ENCODE results near the gene AKR1B15.
"Not testable (repeated sequence)": the region's sequence is repeated elsewhere in the genome, so short reads cannot be mapped to it uniquely, and the experiment has no call there.

The AKR1B15 gene

DNA sequence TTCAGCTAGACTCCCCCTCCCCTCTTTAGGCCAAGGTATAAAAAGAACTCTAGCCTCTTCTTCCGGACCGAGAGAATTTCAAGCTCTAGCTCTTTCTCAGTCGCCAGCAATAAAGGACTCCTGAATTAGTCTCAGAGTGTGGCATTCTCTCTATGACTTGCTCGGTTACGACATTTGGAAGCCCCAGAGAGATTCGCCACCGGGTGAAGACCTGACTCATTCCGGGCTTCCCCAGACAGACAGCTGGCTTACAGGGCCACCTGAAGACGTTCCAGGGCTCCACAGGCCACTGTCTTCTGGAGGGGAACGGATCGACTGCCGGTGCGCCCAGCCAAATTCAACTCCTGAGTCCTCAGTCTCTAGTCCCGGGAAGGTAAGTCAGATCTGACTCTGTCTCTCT is at the start of gene AKR1B15:
Gene AKR1B15 (plus strand): TSS at position 234 of the 400 bp plus-strand sequence. CDS start 15,510 bp downstream, outside the sequence.
- DNase-seq: no peak

DNA sequence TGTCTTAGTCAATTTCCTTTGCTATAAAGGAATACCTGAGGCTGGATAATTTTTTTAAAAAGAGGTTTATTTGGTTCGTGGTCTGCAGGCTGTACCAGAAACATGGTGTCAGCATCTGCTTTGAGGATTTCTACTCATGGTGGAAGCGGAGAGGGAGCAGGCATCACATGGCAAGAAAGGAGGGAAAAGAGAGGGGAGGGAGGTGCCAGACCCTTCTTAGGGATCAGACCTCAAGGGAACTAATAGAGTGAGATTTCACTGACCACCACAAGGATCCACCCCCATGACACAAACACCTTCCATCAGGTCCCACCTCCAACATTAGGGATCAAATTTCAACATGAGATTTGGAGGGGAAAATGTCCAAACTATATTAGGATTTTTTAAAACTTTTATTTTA is 48.5 kb upstream of the AKR1B15 start:
- no peak for DNase-seq

DNA sequence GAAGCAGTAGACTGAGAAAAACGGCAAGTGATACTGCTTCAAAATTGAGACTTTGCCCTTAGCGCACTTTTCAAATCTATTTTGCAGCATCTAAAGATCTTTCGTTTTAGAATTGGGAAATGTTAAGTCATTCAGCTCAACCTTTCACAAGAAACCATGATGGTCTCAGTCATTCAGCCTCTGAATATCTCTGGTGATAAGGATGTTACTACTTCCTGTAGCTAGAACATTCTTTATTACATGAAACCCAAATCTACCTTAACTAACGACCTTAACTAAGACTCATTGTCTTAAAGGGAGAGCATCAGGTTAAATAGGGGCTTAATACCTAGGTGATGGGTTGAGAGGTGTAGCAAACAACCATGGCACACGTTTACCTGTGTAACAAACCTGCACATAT is 47.9 kb upstream of the AKR1B15 start:
- no peak for DNase-seq

DNA sequence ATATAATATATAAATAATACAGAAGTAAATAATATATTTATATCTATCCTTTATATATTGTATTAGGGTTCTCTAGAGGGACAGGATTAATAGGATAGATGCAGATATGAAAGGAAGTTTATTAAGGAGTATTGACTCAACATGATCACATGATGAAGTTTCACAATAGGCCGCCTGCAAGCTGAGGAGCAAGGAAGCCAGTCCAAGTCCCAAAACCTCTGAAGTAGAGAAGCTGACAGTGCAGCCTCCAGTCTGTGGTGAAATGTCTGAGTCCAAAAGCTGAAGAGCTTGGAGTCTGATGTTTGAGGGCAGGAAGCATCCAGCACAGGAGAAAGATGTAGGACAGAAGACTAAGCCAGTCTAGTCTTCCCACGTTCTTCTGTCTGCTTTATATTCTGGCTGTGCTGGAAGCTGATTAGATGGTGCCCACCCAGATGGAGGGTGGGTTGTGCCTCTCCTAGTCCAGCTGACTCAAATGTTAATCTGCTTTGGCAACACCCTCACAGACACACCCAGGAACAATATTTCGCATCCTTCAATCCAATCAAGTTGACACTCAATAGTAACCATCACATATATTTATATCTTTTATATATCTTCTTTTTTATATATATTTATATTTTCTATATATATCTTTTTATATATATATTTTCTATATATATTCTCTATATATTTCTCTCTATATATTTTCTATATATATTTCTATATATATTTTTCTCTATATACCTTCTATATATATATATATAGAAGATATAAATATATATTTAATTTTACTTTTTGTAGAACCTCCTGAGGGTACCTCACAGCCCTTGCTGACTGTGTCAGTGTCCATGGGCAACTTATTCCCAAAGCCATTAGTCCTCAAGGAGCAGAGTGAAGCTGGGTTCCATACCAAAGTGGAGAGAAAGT is 46.2 kb upstream of the AKR1B15 start:
- DNase-seq: no peak

DNA sequence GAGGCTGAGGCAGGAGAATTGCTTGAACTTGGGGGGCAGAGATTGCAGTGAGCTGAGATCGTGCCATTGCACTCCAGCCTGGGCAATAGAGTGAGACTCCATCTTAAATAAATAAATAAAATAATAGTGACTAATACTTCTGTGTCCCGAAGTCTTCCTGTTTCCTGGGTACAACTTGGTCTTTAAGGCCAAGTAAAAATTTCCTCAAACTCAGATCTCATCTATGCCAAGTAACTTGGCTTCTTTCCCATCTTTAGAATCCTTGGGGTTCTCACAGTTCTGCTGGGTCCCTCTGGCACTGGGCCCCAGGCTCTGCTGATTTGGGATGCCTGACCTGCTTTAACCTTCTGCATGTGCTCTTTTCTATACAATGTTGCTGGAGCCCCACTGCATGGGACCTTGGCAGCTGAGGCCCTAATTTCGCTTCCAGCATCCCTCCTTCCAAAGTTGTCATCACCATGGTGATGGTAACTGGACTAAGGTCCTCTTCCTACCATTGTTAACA is 44.2 kb upstream of the AKR1B15 start:
- no peak for DNase-seq

DNA sequence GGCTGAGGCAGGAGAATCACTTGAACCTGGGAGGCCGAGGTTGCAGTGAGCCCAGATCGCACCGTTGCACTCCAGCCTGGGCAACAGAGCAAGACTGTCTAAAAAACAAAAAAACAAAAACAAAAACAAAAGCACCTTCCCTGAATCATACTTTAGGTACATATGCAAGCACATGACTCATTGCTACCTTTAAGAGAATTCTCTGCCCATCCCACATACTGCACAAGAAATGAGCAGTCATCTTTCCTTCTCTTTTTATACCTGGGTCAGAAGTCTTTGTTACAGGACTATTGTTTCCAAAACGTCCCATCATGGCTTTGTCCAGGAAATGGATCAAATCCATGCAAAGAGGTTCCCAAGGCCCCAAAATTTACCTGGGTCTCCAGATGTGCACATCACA is 43.1 kb upstream of the AKR1B15 start:
- no peak for DNase-seq

DNA sequence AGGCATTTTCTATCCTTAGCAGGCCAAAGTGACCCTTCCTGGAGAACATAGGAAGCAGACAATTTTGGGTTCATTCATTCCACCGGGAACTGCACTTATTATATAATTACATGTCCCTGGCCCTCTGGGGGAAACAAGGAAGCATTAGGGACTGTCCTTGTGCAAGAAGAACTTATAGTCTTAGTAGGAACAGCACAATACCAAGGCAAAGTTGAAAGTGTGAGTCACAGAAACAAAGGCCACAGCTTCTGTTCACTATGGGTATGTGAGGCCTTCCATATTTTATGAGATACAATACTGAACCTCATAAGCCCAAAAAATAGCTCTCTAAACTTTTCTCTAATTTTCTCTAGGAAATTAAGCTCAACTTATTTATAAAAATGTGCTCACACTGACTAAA is 39.9 kb upstream of the AKR1B15 start:
- DNase-seq: no peak

DNA sequence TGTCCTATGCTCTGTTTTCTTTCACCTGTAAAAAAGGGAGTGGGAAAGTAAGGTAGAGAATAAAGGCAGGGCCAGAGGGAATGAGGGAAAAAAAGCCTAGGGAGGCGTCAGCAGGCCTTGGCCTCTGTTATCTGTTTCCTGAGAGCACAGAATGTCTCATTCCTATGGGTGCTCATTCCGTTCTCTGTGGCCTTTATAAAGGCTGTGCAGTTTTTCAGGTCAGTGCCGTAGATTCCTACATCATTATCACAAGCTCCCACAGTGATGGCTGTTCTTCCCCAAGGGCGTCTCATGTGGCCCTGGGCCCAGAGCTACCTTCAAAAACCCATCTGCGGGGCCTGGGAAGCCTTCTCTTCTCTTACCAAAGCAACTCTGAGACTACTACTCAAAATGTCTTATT is 38.3 kb upstream of the AKR1B15 start:
- no peak for DNase-seq

DNA sequence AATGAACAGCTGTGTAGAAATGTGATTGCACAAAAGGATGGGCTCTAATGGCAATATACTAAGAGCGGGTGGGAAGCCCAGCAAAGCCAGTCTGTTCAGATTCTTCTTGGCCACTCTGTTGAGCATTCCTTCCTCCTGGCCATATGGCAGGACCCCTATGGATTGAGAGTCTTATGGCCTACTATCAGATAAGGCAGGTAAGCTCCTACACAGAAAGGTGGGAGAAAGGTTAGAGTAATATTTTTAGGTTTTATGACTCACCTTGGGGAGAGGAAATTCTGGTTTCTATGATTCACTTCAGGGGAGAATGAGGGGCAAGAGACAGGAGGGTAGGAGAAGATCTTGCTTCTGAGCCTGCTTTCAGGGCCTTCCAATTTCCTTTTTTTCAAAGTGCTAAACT is 36.6 kb upstream of the AKR1B15 start:
- no peak for DNase-seq

DNA sequence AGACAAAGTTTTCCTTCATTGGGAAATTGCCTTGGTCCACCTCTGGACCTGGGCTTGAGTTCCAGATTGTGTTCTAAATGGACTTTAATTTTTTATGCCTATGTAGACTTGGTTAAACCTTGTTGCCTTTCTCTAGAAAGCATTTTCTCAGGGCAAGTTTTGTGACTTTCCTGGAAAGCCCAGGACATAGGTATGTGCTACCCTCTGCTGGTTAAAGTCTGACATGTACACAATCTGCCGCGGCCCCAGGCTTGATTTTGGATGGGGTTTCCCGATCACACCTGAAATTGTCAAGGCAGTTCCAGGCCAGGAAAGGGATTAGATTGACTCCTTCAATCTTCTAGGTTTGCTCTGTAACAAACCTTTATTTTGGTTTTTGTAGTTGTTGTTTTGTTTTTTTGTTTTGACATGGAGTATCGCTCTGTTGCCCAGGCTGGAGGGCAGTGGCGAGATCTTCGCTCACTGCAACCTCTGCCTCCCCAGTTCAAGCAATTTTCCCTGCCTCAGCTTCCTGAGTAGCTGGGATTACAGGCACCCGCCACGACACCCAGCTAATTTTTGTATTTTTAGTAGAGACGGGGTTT is 35.6 kb upstream of the AKR1B15 start:
- no peak for DNase-seq

DNA sequence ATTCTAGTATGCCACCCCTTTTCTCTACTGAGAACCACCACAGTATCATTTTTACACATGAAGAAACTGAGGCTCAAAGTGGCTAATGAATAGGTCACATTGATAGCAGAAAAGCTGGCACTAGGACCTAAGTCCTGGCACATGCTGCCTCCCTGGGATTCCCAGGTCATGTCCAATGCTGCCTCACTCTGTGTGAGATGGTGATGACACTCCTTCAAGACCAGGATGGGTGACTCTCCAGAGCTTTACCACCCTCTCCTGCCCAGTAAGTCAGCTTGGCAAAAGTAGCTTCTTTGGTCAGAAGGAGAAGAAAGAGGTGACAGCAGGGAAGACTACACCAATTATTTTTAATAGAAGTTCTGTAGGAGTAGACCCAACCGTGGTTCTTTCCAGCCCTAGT is 34.8 kb upstream of the AKR1B15 start:
- DNase-seq: no peak

DNA sequence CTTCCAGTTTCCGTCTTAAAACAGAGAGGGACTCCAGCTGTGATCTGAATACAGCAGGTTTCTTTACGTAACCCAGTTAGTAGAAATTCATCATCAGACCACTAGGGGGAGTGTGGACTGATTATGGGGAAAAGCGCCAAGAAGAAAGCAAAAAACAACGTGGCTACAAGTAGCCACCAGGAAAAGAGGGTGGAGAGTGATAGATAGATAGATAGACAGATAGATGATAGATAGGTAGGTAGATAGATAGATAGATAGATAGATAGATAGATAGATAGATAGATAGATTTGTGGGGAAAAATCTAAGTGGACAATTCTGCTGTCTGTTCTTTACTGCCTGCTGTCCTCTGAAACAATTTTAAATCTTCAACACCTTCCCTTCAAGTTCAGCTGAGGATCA is 34.2 kb upstream of the AKR1B15 start:
- peak; percentile 44 for DNase-seq

DNA sequence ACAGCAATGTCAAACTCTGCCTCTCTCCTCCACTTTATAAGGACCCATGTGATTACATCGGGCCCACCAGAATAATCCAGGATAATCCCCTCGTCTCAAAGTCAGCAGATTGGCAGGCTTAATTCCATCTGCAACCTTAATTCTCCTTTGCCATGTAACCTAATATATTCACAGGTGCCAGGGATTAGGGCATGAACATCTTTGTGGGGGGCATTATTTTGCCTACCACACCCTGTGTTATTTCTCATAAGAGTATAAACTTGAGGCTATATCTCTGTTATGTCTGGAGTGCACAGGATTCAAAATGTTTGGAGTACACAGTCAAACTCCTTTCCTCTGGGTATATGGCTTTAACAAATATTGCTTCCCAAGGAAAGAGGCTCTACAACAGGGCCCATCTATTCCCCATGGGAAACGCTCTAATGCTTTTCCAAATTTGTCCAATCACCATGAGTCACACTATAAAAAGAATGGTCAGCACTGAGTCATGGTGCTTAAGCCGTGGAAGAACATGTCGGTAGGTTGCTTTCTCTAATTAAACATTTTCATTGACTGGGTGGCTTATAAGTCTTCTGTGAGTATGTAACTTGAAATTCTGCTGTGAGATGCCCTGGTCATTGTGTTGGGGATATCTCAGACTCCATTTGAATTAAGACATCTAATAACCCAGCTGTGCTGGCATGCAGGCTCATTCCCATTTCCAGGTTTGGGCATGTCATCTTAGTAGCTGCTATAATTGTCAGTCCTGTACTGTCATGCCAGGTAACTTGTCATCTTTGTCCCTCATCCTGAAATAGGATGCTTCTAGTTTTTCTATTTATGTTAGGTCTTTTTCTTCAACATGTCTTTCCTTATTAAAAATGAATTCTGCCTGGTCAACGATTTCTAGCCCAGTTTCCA is 33.1 kb upstream of the AKR1B15 start:
- DNase-seq: peak; percentile 94

DNA sequence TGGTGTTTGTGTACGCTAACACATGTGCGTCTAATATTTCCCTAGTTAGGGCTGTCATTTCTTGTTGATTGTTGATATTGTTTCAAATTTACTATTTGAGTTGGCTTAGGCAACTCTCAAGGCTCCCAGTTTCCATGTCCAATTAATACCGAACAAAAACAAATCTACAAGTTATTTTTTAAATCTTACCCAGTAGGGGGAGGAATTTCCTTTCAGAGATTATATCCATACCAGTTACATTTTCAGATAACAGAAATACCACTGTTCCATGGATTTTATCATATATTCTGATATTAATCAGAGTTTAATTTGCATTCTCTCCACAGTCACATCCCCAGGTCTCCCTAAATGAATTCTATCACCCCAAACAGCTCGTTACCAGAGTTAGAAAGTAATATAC is 28.8 kb upstream of the AKR1B15 start:
- DNase-seq: no peak

DNA sequence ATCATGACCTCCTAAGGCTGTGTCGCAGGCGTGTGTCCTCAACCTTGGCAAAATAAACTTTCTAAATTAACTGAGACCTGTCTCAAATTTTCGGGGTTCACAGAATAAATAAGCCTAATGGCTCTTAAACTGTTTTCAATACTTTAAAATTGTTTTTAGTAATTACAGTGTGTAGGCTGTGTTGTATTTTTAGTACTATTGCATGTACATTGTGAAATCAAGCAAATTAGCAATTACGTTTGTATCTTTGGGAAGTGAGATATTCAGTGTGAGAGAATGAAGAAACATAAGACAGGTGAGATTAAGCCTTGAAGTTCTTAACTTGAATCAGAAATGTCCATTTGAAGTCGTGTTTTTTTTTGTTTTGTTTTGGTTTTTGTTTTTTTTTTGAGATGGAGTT is 26.3 kb upstream of the AKR1B15 start:
- no peak for DNase-seq

DNA sequence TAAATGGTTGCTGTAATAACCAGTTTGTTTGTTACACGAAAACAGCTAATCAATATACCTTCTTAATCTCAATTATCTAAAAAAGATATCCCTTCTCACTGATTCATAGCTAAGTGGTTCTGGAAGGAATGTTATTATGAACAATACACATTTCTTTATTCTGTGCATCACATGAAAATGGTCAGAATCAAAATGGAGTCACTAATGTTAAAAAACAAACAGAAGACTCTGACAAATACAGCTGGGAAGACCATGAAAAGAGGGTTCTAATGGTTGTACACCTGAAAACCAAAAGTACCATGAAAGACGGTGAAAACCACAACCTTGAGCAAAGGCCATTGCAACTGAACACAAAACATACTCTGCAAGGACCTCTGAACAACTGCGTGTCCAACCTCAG is 23.5 kb upstream of the AKR1B15 start:
- not testable (repeated sequence) for DNase-seq

DNA sequence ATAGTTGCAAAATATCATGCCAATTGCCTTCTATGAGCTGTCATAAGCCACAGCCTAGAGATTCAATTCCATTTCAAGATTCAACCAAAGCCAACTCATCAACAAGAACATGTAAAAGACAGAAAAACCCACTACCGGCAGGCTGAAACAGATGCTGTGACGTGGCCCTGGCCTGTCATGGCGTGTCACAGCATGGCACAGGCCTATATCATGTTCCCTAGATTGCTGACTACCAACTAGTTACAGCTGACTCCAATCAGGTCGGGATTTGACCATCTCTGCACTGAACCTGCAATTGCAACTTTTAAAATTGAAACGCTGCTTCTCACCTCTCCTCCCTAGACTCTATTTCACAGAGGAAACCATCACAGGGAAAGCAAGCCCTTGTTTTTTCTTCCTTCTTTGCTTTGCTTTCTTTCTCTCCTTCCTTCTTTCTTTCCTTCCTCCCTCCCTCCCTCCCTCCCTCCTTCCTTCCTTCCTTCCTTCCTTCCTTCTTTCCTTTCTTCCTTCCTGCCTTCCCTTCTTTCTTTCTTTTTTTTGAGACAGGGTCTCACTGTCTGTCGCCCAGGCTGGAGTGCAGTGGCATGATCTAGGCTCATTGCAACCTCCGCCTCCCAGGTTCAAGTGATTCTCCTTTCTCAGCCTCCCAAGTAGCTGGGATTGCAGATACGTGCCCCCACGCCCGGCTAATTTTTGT is 22.2 kb upstream of the AKR1B15 start:
- DNase-seq: not testable (repeated sequence)

DNA sequence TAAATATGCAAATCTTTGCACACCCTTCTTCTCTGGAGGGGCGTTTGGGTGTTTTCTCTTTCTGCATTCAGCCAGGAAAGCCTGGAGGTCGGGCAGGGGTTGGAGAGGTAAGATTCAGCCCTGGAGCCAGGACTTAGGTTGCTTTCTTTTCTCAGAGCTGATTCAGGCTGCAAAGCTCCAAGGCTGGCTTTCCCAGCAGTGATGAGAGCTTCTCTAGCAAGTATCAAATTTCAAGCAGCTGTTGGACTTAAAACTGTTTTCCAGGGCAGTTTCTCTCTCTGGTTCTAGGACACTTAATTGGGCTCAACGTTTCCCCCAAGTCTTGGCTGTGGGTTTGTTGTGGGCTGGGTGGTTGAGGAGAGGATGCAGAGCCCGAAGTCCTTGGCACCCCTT is 20.9 kb upstream of the AKR1B15 start:
- peak; percentile 90 for DNase-seq

DNA sequence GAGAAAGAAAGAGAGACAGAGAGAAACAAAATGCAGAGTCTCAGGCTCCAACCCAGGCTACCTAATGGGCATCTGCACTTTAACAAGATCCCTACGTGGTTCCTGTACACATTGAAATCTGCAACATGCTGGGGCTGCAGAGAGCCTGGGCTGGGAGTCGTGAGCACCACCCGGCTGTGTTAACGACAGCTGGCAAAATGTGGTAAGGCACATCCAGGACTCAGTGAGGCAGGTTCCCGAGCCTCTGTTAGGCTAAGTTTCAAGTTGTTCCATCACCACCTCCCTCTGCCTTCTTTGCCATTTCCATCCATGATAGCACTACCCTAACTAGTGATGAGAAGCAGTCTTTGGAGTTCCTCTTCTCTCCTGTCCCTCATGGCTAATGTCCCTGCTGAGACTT is 20.2 kb upstream of the AKR1B15 start:
- DNase-seq: no peak

DNA sequence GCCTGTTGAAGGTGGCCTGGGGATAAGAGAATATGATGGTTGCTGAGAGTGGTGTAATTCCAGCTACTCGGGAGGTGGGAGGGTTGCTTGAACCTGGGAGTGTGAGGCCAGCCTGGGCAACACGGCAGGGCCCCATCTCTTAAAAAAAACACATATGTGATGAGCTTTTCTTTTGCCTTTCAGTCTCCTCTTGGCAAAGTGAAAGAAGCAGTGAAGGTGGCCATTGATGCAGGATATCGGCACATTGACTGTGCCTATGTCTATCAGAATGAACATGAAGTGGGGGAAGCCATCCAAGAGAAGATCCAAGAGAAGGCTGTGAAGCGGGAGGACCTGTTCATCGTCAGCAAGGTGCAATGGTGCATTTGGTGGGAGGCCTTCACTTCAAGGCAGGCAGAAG is 18.4 kb upstream of the AKR1B15 start:
- no peak for DNase-seq

DNA sequence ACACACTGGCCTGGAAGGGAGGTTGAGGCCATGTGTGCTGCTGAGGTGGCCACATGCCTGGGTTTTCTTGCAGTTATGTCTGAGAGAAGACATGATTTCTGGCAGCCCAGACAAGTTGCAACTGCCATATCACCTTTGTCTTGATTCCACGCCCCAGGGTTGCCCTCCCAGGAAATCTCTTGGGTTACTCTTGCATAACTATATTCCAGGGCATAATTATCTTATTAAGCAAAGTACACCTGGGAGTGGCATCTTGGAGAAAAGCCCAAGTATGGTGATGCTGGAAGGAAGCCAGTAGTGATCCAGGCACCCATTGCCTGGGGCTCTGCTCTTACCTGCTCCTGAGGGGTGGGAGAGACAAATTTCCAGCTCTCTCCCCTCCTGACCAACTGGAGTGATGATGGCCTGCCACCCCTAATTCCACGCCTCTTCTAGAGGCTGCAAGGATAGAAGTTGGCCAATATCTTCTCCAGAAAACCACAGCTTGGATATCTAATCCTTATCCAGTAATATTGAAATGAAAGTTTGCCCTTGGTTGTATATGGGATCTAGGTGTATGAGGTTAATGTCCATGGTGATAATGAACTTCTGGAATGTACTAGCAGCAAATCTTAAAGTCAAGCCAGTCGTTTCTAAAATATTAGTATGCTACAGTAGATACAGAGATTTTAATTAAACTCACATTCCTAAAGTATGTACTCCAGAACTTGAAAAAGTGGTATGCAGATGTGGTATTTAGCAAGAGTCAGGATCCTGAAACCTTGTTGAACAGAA is 16.5 kb upstream of the AKR1B15 start:
- DNase-seq: no peak

DNA sequence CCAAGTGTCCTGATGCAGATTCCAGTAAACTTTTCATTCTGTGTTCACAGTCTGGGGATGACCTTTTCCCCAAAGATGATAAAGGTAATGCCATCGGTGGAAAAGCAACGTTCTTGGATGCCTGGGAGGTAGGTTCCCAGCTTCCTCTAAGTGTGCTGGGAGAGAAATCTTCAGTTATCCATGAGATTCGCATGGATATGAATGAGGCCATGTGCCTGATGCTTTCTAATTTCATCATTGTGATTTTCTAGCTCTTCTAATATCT is 16.0 kb upstream of the AKR1B15 start:
- no peak for DNase-seq
